ENCODE data around the gene TMEM178A. TPM values are rescaled to one million over a fixed set of nuclear protein-coding genes. Genes with fewer than 3 reads are reported as not detected.
"Not testable (repeated sequence)": the region's sequence is repeated elsewhere in the genome, so short reads cannot be mapped to it uniquely, and the experiment has no call there.

TMEM178A gene
- total RNA-seq, 1 donor from 2014 or later: 2.8 TPM

- H3K4me3 ChIP-seq (ENCODE audit: low read depth, low read length): no peak overlapping the region
- no peak for DNase-seq (ENCODE audit: low read depth)
- no peak for TF ChIP-seq CTCF (conservative IDR thresholded peaks at IDR 0.05; ENCODE audit: low read depth, low read length)
Observed at GRCh38 chr2:39718483-39718882, 52.8 kb downstream of the TMEM178A start.

GRCh38 chr2:39719317-39719716 is 53.6 kb downstream of the TMEM178A start:
- no peak for TF ChIP-seq CTCF (conservative IDR thresholded peaks at IDR 0.05; ENCODE audit: low read depth, low read length)
- DNase-seq (ENCODE audit: low read depth): no peak
- no peak overlapping the region for H3K4me3 ChIP-seq (ENCODE audit: low read depth, low read length)

DNA sequence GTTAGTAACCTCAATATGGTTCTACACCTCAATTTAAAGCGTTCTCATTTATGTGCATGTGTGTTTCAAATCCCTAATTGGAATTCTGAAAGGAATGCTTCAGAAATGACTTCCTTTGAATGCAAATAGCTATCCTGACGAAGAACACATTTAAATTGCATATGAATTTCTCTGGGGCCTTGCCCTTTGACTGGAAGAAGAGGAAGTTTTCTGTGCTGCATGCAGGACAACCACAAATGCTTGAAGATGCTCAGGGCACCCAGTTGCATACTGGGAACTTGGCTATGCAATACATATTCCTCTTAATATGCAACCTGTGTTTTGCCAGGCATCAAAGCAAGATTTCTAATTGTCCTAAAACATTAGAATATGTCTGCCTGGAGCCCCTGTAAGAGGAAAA is 55.3 kb downstream of the TMEM178A start:
- TF ChIP-seq CTCF (conservative IDR thresholded peaks at IDR 0.05; ENCODE audit: low read depth, low read length): no peak
- no peak overlapping the region for H3K4me3 ChIP-seq (ENCODE audit: low read depth, low read length)
- DNase-seq (ENCODE audit: low read depth): no peak

GRCh38 chr2:39723497-39723896 is 57.8 kb downstream of the TMEM178A start:
- TF ChIP-seq CTCF (conservative IDR thresholded peaks at IDR 0.05; ENCODE audit: low read depth, low read length): no peak
- H3K4me3 ChIP-seq (ENCODE audit: low read depth, low read length): no peak overlapping the region
- no peak for DNase-seq (ENCODE audit: low read depth)

GRCh38 chr2:39723946-39724827 is 58.5 kb downstream of the TMEM178A start:
- H3K4me3 ChIP-seq (ENCODE audit: low read depth, low read length): no peak overlapping the region
- peak; percentile 41 for DNase-seq (ENCODE audit: low read depth)
- no peak for TF ChIP-seq CTCF (conservative IDR thresholded peaks at IDR 0.05; ENCODE audit: low read depth, low read length)

- no peak overlapping the region for H3K4me3 ChIP-seq (ENCODE audit: low read depth, low read length)
- no peak for TF ChIP-seq CTCF (conservative IDR thresholded peaks at IDR 0.05; ENCODE audit: low read depth, low read length)
- no peak for DNase-seq (ENCODE audit: low read depth)
Observed at GRCh38 chr2:39724828-39725144, 59.1 kb downstream of the TMEM178A start.

DNA sequence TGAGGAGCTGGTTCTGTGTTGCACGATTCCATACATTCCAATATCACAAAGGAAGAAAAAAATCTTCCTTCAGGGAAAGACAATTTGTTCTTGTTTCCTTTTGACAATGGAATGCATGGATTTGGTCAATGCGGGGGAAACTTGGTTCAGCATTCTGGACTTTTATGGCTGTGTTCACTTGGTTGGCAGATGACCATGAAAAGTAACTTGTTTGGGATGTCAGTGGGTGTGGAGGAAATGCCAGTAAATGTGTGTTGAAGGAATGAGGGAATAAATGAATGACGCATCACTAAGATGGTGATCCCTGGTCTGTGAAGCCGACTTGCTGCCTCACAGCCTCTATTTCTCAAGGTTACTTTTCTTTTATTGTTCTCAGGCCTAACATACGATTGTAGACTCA is 59.7 kb downstream of the TMEM178A start:
- no peak for DNase-seq (ENCODE audit: low read depth)
- no peak for TF ChIP-seq CTCF (conservative IDR thresholded peaks at IDR 0.05; ENCODE audit: low read depth, low read length)
- no peak overlapping the region for H3K4me3 ChIP-seq (ENCODE audit: low read depth, low read length)

DNA sequence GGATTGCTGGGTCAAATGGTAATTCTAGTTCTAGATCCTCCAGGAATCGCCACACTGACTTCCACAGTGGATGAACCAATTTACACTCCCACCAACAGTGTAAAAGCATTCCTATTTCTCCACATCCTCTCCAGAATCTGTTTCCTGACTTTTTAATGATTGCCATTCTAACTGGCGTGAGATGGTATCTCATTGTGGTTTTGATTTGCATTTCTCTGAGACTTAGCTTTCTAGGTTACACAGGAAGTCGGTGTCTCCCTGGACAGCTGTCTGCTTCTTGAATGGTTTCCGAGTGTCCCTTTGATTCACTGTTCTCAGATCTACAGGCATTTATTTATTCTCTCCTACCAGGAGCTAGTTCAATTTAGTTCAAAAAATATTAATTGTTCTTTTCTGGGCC is 62.4 kb downstream of the TMEM178A start:
- not testable (repeated sequence) for DNase-seq (ENCODE audit: low read depth); H3K4me3 ChIP-seq (ENCODE audit: low read depth, low read length)

Measured in epithelial cell of proximal tubule (primary cell).